C1 segment of cervical spinal cord (tissue), 14 donors: ENCODE measurements around the gene SPNS2.
A peak's percentile ranks its signal among the peaks of the same experiment; 100 is the strongest.

Experiments
- DNase-seq, 14 donors: peaks; one replicate each; lab custom pipeline; 2025; lab: John Stamatoyannopoulos, UW

The SPNS2 gene

GRCh38 chr17:4549781-4550533, 51.3 kb downstream of the SPNS2 start:
- no peak for DNase-seq

- no peak for DNase-seq
These were observed 51.9 kb downstream of the SPNS2 start for GRCh38 chr17:4550534-4551039.

- DNase-seq = no peak
These were observed 52.5 kb downstream of the SPNS2 start for GRCh38 chr17:4551141-4551540.

- no peak for DNase-seq
These were observed 53.3 kb downstream of the SPNS2 start for GRCh38 chr17:4551796-4552525.

DNA sequence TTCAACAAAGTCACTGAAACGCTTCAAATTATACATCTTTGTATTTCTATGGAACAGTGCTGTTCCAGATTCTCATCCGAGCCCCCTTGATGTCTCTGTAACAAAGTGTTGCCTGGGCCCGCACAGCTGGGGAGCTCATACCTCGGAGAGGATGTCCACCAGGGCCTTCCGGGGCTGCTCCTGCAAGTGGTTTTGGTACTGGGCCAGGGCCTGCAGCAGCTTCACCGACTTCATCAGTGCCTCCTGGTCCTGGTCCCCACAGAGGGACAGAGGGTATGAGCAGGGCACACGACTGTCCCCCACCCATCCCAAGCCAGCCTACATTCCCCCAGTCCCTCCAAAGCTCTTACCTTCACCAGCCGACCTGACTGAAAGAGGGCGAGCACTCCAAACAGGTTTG, 55.0 kb downstream of the SPNS2 start:
- no peak for DNase-seq

DNA sequence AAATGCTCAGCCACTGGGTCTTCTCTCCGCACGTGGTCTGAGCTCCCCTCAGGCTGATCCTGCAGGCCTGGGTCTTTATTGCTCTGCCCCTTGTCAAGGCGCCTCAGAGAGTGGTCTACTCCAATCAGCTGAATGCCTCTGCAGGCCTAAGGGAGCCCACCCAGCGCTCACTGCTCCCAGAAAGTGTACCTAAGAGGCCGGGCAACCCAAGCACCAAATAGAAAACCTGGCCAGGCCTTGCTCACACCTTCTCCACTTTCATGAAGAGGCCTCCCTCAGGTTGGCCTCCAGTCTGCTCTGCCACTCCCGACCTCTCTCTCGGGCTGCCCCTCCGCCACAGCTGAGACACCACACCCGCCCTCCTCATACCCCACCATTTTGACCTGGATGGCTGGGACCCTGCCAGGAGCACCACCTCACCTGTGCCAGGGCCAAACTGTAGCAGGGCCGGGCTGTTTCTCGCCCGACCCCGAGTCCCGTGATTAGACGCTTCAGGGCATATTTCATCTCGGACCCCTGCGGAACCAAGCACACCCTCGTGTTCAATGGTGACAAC, 55.8 kb downstream of the SPNS2 start:
- no peak for DNase-seq

GRCh38 chr17:4554997-4555799, 56.5 kb downstream of the SPNS2 start, which contains the start of gene MYBBP1A:
Gene MYBBP1A, minus strand, starts transcription at chr17:4555384. Its CDS starts 60 bp downstream, at chr17:4555324.
- peak; percentile 34 to 95 (median 90) for DNase-seq

DNA sequence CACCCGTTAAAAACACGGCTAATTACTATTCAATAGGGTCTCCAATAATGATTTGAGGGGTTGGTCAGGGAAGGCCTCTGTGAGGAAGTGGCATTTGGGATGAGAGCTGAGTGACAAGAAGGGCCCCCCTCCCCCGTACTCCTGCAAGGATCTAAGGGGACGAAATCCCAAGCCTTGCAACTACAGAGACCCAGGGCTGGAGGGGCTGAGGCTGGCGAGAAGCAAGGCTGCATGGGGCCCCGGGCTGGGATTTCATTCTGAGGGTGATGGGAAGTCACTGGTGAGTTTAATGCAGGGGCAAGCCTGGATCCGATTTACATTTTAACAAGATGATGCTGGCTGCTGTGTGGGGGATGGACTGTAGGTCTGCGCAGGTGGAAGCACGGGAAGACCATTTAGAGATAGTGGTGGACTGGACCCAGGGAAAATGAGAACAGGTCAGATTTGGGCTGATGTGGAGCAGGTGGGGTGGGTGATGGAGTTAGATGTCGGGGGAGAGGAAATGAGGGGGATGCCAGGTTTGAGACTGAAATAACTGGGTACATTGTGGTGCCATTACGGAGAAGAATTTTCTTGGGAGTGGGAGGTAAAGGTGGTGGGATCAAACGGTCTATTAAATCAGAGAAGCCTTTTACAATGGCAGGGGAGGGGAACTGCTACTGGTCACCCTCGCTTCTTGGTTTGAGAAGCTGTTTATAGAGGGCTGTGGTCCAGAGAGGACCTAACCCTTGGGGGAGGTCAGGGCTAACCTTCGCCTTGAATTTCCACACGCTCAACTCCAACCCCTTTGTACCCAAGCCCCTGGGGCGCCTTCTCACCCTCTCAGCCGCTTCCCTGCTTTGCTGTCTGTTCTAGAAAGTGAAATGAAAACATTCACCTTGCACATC, 57.4 kb downstream of the SPNS2 start:
- peak in 1 of 14 donors; percentile 32 for DNase-seq

DNA sequence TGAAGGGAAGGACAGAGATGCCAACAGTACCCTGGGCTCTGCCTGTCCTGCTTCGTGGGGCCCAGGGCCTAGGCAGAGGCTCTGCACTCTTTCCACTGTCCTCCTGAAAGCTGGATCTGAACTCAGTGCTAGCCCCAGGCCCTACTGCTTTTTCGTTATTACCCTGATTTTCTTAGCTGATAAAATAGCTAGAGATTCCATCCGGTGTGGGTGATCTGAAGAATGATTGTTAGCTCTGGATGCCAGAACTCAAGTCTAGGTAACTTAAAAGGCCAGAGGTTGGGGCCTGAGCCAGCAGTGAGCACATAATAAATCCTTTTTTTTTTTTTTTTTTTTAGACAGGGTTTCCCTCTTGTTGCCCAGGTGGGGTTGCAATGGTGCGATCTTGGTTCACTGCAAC, 58.3 kb downstream of the SPNS2 start:
- no peak for DNase-seq

- DNase-seq = no peak
These were observed 59.1 kb downstream of the SPNS2 start for GRCh38 chr17:4557626-4558346.

- DNase-seq = no peak
These were observed 59.8 kb downstream of the SPNS2 start for GRCh38 chr17:4558347-4558971.

DNA sequence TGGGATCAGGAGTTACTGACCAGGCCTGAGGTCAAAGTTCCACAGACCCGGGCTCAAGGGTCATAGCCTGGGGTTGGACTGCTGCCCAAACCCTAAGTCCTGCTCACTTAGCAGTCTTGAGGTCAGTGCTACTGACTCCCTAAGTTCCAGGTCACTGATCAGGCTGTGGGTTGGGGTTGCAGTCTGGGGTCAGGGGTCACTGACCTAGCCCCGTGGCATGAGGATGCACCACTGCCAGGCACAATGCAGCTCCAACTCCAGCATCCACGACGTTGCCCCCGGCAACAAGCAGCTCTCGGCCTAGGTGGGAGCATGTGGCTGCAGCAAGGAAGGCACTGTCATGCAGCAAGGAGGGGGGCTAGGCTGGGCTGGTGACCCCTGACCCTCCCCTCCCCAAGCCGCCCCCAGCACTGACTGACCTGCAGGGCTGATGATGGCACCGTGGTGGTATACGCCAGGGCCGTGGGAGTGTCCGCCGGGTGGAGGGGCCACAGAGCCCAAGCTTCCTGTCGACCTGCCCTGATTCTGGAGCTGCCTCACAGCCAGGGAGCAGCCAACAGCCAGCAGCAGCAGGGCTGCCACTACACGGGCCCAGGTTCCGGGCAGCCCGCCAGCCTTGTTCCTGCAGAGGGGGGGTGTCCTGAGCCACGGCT, 60.6 kb downstream of the SPNS2 start:
- DNase-seq = no peak

DNA sequence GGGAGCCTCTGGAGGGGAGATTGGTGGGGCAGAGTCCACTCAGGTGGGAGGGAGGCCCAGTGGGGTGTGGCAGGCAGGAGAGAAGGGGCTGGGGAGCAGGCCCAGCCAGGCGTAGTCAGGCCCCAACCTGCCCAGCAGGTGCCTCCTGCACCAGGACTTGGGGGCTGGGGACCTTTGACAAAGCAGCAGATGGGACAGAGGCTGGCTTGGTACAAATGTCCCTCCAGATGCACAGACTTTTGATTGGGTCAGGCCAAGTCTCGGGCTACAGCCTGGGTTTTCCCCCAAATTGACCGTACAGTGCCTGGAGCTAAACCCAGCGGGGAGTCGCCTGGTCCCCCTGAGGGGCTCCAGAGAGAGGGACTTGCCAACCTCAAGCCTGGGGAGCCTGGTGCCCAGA, 61.3 kb downstream of the SPNS2 start:
- DNase-seq = no peak

GRCh38 chr17:4560421-4560820, 61.7 kb downstream of the SPNS2 start, which contains the start of gene GGT6:
Gene GGT6, minus strand, starts transcription at chr17:4560577. Its CDS starts 56 bp downstream, at chr17:4560521.
- no peak for DNase-seq

- no peak for DNase-seq
These were observed 62.2 kb downstream of the SPNS2 start for GRCh38 chr17:4560837-4561256.

GRCh38 chr17:4562015-4562969, 63.6 kb downstream of the SPNS2 start:
- no peak for DNase-seq
